ENCODE data around the gene TMEM81.

TMEM81 gene

DNA sequence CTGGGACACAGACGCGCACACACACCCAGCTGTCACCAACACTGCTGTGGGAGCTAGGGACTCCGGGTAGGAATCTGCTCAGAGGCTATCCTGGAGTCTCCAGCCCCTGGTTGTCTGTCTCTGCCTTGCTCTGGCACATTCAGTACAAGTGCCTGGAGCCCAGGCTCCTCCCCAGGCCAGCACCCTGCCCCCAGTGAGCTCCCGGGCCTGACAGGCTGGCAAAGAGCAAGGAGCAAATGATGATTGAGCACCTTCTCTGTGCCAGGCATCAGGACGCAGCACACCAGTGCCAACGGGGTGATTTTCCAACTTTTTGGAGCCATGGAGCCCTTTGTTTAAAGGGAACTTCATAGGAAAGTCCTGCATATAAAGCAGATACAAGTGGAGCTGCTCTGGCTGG is 34.8 kb downstream of the TMEM81 start:
- TF ChIP-seq FOXM1 (IDR thresholded peaks at IDR 0.05; ENCODE audit: borderline replicate concordance, low read depth) (no peak), TEAD4 (IDR thresholded peaks at IDR 0.05) (no peak), YY1 (IDR thresholded peaks at IDR 0.05; ENCODE audit: low read depth) (no peak), TCF12 (IDR thresholded peaks at IDR 0.05; ENCODE audit: low read depth) (no peak), ZBTB7A (IDR thresholded peaks at IDR 0.05; ENCODE audit: low read depth) (no peak)
- TF ChIP-seq, protein P1, sequence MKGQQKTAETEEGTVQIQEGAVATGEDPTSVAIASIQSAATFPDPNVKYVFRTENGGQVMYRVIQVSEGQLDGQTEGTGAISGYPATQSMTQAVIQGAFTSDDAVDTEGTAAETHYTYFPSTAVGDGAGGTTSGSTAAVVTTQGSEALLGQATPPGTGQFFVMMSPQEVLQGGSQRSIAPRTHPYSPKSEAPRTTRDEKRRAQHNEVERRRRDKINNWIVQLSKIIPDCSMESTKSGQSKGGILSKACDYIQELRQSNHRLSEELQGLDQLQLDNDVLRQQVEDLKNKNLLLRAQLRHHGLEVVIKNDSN (IDR thresholded peaks at IDR 0.05), result no peak

DNA sequence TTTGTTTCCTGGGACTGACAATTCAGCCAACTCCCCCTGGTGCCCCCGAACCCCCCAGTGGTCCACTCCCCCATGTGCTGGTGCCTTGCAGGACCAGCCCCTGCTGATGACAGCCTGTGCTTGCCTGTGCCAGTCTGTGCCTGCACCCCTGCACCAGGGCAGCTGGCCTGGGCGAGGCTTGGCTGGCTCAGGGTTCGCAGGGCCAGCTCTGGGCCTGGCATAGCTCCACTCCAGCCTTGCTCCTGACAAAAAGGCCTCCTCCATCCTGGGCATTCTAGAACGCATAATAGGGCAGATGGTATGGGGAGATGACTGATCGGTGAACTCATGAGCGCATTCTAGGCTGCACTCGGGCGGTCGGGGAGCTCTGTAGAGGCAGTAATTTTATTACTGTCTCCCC is 35.9 kb downstream of the TMEM81 start:
- TF ChIP-seq, protein P2, sequence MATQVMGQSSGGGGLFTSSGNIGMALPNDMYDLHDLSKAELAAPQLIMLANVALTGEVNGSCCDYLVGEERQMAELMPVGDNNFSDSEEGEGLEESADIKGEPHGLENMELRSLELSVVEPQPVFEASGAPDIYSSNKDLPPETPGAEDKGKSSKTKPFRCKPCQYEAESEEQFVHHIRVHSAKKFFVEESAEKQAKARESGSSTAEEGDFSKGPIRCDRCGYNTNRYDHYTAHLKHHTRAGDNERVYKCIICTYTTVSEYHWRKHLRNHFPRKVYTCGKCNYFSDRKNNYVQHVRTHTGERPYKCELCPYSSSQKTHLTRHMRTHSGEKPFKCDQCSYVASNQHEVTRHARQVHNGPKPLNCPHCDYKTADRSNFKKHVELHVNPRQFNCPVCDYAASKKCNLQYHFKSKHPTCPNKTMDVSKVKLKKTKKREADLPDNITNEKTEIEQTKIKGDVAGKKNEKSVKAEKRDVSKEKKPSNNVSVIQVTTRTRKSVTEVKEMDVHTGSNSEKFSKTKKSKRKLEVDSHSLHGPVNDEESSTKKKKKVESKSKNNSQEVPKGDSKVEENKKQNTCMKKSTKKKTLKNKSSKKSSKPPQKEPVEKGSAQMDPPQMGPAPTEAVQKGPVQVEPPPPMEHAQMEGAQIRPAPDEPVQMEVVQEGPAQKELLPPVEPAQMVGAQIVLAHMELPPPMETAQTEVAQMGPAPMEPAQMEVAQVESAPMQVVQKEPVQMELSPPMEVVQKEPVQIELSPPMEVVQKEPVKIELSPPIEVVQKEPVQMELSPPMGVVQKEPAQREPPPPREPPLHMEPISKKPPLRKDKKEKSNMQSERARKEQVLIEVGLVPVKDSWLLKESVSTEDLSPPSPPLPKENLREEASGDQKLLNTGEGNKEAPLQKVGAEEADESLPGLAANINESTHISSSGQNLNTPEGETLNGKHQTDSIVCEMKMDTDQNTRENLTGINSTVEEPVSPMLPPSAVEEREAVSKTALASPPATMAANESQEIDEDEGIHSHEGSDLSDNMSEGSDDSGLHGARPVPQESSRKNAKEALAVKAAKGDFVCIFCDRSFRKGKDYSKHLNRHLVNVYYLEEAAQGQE (IDR thresholded peaks at IDR 0.05; ENCODE audit: low read depth), result no peak
- no peak for TF ChIP-seq TEAD4 (IDR thresholded peaks at IDR 0.05)
- TF ChIP-seq EGR1 (IDR thresholded peaks at IDR 0.05), result no peak
- TF ChIP-seq YY1 (IDR thresholded peaks at IDR 0.05; ENCODE audit: low read depth), result no peak
- no peak for TF ChIP-seq CREB1 (IDR thresholded peaks at IDR 0.05; ENCODE audit: low read depth)
- TF ChIP-seq, protein P1 (IDR thresholded peaks at IDR 0.05), result no peak
- TF ChIP-seq NFIC (IDR thresholded peaks at IDR 0.05), result no peak
- TF ChIP-seq FOXM1 (IDR thresholded peaks at IDR 0.05; ENCODE audit: borderline replicate concordance, low read depth), result no peak
- TF ChIP-seq RAD21 (IDR thresholded peaks at IDR 0.05; ENCODE audit: low read depth), result no peak
- no peak for TF ChIP-seq EP300 (IDR thresholded peaks at IDR 0.05; ENCODE audit: borderline replicate concordance)
- no peak for TF ChIP-seq CEBPB (IDR thresholded peaks at IDR 0.05)
- TF ChIP-seq ZBTB7A (IDR thresholded peaks at IDR 0.05; ENCODE audit: low read depth), result no peak
- TF ChIP-seq, protein P3, sequence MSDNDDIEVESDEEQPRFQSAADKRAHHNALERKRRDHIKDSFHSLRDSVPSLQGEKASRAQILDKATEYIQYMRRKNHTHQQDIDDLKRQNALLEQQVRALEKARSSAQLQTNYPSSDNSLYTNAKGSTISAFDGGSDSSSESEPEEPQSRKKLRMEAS (IDR thresholded peaks at IDR 0.05), result no peak
- TF ChIP-seq TCF12 (IDR thresholded peaks at IDR 0.05; ENCODE audit: low read depth), result no peak
- no peak for TF ChIP-seq TAF1 (IDR thresholded peaks at IDR 0.05; ENCODE audit: low read depth)

DNA sequence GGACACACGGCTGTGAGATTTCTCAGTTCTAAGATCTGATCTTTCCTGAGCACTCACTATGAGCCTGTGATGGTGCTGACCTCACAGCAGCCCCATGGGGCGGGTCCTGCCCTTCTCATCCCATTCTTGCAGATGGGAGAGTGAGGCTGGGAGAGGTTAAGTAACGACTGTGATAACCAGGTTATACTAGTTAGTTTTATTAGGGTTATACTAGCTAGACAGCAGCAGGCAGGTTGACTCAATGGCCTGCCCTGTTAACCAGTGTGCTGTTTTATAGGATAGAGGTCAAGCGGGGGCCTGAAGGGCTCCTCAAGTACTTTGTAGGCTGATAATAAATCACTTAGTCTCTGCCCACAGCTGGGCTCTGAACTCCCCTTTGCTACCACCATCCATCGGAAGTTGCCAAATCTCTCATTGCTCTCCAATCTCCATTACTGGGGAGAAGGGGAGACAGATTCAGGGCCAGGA is 36.5 kb downstream of the TMEM81 start:
- TF ChIP-seq CEBPB (IDR thresholded peaks at IDR 0.05), result no peak
- TF ChIP-seq YY1 (IDR thresholded peaks at IDR 0.05; ENCODE audit: low read depth), result no peak
- TF ChIP-seq TCF12 (IDR thresholded peaks at IDR 0.05; ENCODE audit: low read depth), result no peak
- TF ChIP-seq EP300 (IDR thresholded peaks at IDR 0.05; ENCODE audit: borderline replicate concordance), result no peak
- no peak for TF ChIP-seq NFIC (IDR thresholded peaks at IDR 0.05)
- TF ChIP-seq TEAD4 (IDR thresholded peaks at IDR 0.05), result no peak
- TF ChIP-seq, protein P2 (IDR thresholded peaks at IDR 0.05; ENCODE audit: low read depth), result no peak
- TF ChIP-seq, protein P3 (IDR thresholded peaks at IDR 0.05), result no peak
- TF ChIP-seq RAD21 (IDR thresholded peaks at IDR 0.05; ENCODE audit: low read depth), result no peak
- TF ChIP-seq, protein P1 (IDR thresholded peaks at IDR 0.05), result no peak
- TF ChIP-seq ZBTB7A (IDR thresholded peaks at IDR 0.05; ENCODE audit: low read depth), result no peak
- no peak for TF ChIP-seq EGR1 (IDR thresholded peaks at IDR 0.05)
- TF ChIP-seq TAF1 (IDR thresholded peaks at IDR 0.05; ENCODE audit: low read depth), result no peak
- TF ChIP-seq CREB1 (IDR thresholded peaks at IDR 0.05; ENCODE audit: low read depth), result no peak
- TF ChIP-seq FOXM1 (IDR thresholded peaks at IDR 0.05; ENCODE audit: borderline replicate concordance, low read depth), result no peak

DNA sequence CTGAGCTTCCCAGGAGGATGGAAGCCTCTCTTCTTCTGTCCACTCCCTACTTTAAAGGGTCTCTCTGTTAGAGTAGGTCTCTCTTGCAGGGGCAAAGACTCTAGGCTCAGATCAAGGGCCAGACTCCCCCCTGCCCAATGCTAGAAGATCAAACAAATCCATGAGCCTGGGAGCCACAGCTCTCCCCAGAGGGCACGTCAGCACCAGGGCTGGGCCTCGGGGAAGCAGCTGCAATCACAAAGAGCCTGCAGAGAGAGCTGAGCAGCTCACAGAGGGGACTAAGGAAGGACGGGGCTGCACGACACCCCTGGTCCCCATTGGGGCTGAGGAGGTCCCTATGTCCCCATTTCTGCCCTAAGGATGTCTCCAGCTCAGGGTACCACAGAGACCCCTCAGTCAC is 37.4 kb downstream of the TMEM81 start:
- no peak for TF ChIP-seq FOXM1 (IDR thresholded peaks at IDR 0.05; ENCODE audit: borderline replicate concordance, low read depth)
- TF ChIP-seq CEBPB (IDR thresholded peaks at IDR 0.05), result no peak
- TF ChIP-seq NFIC (IDR thresholded peaks at IDR 0.05), result no peak
- TF ChIP-seq, protein P3 (IDR thresholded peaks at IDR 0.05), result no peak
- TF ChIP-seq YY1 (IDR thresholded peaks at IDR 0.05; ENCODE audit: low read depth), result no peak

DNA sequence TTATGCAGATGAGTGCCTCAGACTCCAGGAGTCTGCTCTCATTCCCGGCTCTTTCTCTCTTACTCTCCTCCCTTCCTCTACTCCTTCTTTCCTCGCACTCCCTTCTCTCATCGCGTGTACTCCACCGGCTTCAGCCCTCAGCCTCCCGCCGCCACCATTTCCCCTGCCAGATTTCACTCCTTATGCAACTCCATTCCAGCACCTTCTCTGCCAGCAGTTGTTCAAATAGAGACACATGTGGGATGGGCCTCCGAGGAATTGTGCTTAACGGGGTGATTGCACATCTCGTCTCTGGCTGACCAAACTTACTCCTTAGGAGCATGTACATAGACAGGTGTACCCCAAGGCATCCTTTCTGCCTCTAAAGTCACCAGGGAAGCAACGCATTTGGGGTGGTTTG is 39.1 kb downstream of the TMEM81 start:
- TF ChIP-seq EP300 (IDR thresholded peaks at IDR 0.05; ENCODE audit: borderline replicate concordance) (no peak), NFIC (IDR thresholded peaks at IDR 0.05) (no peak), ZBTB7A (IDR thresholded peaks at IDR 0.05; ENCODE audit: low read depth) (no peak), YY1 (IDR thresholded peaks at IDR 0.05; ENCODE audit: low read depth) (no peak), CEBPB (IDR thresholded peaks at IDR 0.05) (no peak), TEAD4 (IDR thresholded peaks at IDR 0.05) (no peak), EGR1 (IDR thresholded peaks at IDR 0.05) (no peak), FOXM1 (IDR thresholded peaks at IDR 0.05; ENCODE audit: borderline replicate concordance, low read depth) (no peak), TAF1 (IDR thresholded peaks at IDR 0.05; ENCODE audit: low read depth) (no peak), TCF12 (IDR thresholded peaks at IDR 0.05; ENCODE audit: low read depth) (no peak), CREB1 (IDR thresholded peaks at IDR 0.05; ENCODE audit: low read depth) (no peak), RAD21 (IDR thresholded peaks at IDR 0.05; ENCODE audit: low read depth) (no peak)
- TF ChIP-seq, protein P3 (IDR thresholded peaks at IDR 0.05), result no peak
- TF ChIP-seq, protein P2 (IDR thresholded peaks at IDR 0.05; ENCODE audit: low read depth), result no peak
- TF ChIP-seq, protein P1 (IDR thresholded peaks at IDR 0.05), result no peak
